Esophagus squamous epithelium (tissue), 4 donors: ENCODE measurements around the gene PHF2.

Experiments used
- CTCF ChIP-seq, 6 experiments: fragments of 450-650 bp in 4 of 6; fragments of 200-600 bp in 2 of 6; sonication (generic) in 2 of 6; IDR thresholded peaks; one replicate each; pipeline ENCODE4 v1.5.1; 2016 to 2019; ENCODE audit warnings: antibody characterized with exemption in 6 of 6, mild to moderate bottlenecking in 4 of 6, moderate library complexity in 4 of 6
- POLR2A ChIP-seq, 4 donors: fragments of 450-650 bp; IDR thresholded peaks; one replicate each; pipeline ENCODE4 v1.6.1; 2017; ENCODE audit warnings: antibody characterized with exemption in 4 of 4, mild to moderate bottlenecking in 4 of 4, moderate library complexity in 3 of 4

GRCh38 chr9:93565089-93565488 is 11.3 kb upstream of the PHF2 start:
- no peak for TF ChIP-seq CTCF (IDR thresholded peaks at IDR 0.05)
- TF ChIP-seq POLR2A (IDR thresholded peaks at IDR 0.05), result no peak
